HG02970 (cell line): ENCODE results near the gene KLHL25.

Experiments used
- ATAC-seq: cut with Tn5 transposase; IDR thresholded peaks from one replicate; pipeline ENCODE4 v1.9.1; 2021; ENCODE audit warnings: mild to moderate bottlenecking, moderate library complexity, moderate number of reproducible peaks; ENCODE audit not compliant: unreplicated experiment, low FRiP score

The KLHL25 gene

DNA sequence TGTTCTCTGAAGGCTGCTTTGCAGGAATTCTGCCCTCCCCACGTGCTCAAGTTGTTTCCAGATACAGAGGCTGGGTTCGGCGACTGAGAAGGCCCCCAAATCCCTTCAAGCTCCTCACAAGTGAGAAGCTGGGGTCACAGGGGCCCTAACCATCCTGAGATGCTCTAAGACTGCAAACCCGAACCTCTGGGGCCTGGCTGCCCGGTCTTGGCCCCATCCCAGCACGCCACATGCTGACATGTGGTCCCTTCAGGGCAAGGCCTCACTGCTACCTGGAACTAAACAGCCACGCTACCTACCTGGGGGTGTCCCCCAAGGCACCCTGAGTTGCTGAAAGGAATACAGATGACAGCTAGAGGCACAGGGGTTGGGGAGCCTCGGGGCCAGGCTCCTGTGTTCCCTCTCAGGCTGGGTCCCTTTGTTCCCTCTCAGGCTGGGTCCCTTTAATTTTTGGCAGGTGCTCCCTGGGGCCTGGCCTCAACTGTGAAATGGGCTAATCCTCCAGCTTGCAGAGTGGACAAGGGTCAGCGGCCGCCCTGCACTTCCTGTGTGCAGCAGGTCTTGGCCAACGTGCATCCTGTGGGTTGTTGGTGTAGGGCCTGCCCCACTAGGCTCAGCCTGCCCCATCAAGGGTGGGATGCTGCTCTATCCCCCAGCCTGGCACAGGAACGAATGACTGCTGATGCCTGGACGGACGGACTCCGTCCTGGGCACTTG, 32.5 kb downstream of the KLHL25 start:
- no peak for ATAC-seq

DNA sequence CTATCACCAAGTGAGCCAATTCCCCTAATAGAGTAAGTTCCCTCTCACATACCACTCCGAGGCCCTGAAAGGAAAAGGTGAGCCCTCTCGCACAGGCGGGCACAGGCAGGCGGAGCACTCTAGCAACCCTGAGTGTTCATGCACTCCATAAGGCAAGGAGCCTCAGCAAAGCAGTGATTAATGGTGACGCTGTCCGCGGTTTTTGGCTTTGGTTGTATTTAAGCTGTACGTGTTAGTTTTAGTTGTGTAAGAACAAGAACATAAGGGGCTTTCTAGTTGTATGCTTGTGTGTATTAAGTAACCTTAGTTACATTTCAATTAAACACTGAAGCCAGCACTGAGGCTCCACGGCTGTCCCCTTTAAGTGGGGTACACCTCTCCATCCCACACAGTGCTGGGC, 33.1 kb downstream of the KLHL25 start:
- ATAC-seq = no peak

DNA sequence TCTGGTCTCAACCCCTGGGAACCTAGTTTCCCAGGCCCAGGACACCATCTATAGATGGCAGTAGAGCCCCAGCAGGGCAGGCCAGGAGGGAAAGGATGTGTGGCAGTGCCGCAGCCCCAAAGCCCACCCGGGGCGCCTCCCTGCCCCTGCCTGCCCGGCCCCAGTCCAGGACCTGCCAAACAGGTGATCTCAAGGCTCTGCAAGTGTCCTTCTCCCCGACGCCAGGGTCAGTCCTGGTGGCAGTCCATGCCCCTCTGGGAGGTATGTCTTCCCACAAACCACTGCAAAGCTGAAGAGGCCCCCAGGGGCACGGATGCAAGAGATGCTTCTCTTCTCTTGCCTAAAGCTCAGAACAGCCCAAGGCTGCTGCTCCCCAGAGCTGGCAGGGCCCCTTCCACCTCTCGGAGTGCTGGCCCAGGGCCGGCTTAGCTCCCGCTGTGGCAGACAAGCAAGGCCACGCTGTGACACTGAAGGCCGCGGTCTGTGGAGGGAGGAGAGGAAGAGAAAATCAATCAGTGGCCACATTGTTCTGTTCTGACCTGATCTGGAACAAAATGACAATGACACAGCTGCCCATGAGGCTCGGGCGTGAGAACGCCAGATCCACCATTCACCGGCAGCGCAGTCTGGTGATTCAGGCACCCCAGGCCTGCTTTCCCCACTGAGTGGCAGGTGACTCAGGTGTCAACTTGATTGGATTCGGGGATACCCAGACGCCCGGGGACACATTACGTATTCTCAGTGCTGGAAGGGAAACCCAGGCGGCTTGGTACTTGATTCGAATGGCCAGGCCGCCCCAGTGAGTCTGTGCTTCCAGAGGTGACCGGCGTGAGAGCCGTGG, 34.0 kb downstream of the KLHL25 start:
- no peak for ATAC-seq

DNA sequence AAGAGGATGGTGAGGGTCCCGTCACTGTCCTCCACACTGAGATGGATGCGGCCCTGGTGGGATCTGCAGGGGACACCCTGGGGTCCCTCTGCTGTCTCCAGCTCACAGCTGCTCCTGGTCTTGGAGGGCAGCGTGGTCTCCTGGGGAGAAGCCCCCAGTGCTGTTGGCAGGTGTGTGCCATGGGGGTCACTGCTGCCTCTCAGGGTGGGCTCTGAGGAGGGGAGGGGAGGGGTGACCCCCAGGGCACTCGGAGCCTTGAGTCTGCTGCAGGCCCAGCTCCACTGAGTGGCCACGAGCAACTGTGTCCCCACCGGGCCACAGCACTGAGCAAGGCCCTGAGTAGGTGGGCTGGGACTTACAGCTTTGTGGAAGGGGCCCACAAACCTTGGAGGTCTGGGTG, 34.7 kb downstream of the KLHL25 start:
- no peak for ATAC-seq

DNA sequence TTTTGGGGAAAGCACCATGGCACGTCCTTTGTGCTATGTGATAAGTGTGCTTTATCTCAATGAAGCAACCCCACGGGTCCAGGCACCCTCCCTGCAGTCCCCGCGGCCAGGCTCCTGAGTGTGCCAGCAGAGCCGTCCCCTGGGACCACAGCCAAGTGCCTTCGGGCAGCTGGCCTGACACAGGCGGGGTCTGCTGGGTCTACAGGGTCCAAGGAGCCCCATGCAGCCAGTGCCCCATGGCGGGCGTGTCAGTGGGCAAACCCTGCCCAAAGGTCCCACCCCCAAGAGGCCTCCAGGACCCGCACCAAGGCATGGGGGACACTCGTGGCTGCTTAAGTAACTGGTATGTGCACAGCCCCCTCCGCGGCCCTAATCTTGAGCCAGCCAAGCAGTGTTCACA, 35.3 kb downstream of the KLHL25 start:
- no peak for ATAC-seq

DNA sequence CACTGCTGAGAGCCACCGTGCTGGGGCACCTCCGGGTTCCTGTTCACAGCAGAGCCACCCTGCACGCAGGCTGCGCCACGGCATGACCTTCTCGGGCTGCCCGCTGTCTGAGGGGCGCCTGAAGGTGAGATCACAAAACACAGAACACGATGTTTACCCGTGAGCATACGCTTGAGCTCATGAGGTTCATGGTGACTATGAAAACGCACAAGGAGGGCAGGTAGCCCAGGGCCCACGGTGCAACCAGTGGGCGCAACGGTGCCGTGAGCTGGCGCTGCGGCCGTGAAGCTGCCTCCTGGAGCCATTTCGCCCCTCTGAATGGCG, 36.1 kb downstream of the KLHL25 start:
- ATAC-seq = no peak

DNA sequence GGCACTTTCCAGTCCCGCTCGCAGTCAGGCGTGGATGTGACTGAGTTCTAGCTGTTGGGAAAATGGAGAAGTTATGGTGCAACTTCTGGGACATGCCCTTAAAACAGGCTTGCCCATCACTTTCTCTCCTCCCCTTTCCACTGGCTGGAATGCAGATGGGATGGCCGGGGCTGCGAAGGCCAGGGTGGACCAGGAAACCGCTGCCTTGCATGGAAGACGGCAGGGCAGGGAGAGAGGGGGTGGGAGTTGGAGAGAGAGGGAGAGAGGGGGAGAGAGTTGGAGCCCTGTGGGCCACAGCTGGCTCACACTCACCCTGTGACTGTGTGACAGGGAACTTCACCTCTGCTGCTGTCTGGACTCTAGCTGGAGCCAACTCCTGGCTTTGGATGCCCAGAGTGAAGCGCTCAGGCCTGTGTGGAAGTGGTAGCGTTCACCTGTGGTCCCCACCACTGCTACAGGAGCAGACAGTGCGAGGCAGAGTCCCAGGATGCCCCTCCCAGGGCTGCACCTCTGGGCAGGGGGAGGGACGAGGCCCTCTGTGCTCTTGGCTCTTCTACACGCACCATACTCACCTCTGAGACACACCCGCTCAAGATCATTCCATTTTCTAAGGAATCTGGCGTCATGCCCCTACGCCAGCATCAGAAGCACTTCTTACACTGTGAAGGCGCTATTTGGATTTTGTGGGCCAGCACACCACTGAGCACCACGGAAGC, 36.6 kb downstream of the KLHL25 start:
- no peak for ATAC-seq

DNA sequence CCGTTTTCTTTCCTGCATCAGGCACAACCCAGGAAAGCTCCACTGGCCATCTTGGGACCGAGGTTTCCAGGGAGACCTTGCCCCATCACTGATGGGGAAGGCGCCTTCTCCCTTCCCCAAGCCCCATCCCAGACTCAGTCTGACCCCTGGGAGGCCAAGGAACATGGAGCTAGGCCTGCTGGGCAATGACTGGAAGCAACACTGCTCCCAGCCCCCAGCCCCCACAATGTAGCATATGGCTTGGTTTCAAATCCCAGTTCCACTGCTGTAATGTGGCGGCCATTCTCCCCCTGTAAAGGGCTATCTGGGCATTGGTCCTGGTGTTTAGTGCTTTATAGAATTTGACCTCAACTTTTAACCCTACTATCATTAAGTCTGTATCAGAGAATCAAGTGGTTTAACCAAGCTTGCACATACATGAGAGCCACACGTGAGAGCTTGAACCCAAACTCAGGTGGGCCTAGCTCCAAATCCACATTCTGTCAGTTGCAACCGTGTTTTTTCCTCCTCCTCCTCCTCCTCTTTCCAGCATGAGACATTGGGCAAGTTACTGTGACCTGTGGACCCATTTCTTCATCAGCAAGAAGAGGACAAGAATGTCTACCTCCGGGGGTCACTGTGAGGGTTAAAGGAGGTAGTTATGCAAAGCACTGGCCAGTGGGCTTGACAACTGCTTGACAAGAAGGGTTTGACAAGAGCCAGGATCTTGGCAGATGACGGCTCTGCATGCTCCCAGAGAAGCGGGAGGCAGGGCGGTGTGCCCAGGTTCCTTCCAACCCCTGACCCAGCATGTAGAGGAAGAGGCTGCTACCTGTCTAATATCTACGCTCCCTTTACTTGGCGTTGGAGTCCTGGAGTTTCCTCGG, 37.4 kb downstream of the KLHL25 start:
- no peak for ATAC-seq

DNA sequence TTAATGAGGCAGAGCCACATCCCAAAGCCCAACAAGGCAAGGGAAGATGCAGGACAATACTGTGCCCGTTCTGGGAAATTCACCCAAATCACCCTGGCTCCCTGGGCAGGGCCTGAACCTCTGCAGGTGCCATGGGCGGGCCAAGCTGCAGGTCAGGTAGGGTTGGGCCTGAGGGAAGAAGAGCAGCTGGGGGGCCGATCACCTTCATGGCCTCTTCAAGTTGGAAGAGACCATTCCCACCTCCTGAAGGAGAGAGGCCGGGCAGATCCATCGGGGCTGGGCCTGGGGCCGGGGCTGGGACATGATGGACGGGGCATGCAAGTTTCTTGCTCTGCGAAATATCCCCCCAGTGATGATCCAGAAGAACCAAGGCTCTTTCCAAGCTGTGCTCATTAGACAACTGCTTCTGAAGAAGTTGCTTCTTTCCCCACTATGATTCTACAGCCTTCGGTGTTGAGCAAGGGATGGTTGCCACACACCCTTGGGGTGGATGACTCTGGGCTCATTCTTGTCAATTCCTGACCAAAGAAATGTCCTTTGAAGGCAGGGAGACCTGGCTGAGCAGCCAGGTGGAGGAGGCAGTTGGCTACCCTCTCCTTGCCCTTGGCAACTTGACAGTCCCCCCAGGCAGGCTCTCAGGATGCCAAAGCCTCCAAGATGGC, 38.2 kb downstream of the KLHL25 start:
- ATAC-seq = no peak

DNA sequence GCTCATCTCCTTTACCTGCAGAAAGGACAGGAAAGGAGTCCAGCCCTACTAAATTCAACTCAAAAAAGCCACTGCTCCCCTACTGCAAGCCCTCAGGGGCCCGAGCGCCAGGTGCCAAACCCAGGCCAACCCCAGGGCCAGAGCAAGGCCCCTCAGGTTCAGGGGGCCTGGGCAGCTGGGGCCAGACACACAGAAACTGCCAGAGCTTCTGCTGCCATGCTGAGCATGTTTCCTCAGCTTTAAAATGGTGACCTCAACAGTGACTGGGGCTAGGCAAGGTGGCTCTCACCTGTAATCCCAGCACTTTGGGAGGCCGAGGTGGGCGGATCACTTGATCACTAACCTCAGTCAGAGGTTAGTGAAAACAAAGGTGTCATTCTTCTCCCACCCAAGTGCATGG, 38.8 kb downstream of the KLHL25 start:
- no peak for ATAC-seq

DNA sequence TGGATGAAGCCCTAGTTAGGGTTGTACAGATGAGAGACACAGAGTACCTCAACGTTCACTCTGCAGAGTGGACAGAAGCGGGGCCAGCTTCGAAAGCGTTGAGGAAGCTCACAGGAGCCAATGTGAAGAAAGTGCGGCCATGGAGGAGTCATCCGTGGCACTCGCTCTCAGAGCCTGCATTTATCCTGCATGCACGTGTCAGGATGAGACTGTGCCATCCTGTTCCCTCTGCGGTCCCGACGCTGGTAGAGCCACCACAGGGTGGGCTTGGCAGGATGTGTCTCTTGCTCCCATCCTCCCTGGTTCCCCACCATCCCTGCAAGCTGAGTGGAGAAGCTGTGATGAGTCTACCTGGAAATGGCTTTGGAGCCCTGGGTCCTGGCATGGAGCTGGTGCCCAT, 39.3 kb downstream of the KLHL25 start:
- ATAC-seq = no peak

DNA sequence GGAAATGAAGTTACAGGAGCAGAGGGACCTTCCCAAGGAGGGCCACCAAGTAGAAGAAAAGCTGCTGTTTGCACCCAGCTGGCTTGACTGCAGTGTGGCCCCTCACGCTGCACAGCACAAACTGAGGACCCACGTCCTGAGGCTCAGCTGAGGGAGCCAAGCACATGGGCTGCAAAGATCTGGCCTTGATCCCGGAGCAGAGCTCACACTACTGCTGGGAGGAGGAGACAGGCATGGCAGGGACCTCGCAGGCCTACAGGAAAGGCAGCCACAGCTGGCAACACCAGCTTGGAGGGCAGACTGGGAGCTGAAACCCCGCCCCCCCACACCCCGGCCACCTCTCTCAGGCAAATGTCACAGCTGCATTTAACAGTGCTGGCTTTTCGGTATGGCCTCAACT, 39.7 kb downstream of the KLHL25 start:
- no peak for ATAC-seq

DNA sequence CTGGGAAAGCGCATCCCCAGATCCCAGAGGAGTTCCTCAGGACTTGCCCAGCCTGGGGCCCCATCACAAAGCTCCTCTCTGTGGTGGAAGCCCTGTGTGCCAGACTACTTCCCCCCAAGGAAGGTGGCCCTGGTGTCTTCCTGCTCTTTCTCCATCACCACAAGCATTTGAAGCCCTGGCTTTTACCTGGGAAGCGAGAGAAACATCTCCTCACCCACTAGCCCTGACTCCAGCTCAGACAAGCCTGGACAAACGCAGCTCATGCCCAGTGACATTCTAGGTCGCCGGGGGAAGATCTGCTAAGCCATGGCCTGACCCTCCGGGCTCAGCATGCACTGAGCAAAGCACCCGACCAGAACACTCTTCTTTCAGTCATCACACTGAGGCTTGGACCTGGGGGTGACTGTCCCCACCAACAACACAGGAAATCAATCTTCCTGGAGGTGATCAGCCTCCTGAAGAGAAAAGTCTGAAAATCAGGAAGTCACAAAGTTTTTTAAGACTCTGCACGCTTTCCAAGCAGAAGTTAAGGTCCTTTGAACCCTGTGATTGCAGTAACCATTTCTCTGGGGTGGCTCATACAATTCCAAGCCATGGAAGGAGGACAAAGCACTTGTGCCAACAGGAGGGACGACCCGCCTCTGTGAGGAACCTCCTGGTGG, 40.8 kb downstream of the KLHL25 start:
- ATAC-seq = no peak

DNA sequence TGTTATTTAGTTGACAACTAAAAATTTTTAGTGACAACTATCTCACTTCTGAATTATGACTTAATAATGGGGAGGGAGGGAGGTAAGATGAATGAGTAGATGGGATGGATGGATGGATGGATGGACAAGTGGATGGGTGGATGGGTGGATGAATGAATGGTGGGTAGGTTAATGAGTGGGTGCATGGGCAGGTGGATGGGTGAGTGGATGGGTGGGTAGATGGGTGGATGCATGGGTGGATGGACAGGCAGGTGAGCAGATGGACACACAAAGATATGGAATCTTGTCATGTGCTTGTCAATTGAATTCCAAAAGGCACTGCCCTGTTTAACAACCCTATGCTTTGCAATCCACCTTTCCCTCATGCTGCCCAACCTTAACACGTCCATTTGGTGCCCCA, 41.5 kb downstream of the KLHL25 start:
- no peak for ATAC-seq

DNA sequence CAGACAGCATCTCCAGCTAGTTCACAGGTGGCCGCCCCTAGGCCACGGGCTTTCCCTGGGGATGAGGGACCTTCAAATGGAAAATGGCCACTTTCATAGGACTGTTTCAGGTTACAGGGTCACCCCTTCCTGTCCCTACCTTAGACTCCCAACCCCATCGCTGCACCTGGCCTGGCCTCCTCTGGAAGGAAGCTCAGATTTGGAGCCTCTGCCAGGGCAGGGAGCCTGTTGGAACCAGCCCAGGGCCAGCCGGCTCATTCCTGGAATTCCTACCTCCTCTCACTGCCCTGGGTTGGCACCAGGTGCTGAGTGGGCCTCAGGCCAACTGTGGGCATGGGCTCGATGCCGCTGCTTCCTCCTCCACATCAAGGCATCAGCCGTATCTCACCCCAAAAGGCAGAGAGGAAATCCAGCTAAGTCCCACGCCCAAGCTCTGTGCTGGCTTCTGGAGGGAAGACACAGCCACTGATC, 42.2 kb downstream of the KLHL25 start:
- no peak for ATAC-seq

DNA sequence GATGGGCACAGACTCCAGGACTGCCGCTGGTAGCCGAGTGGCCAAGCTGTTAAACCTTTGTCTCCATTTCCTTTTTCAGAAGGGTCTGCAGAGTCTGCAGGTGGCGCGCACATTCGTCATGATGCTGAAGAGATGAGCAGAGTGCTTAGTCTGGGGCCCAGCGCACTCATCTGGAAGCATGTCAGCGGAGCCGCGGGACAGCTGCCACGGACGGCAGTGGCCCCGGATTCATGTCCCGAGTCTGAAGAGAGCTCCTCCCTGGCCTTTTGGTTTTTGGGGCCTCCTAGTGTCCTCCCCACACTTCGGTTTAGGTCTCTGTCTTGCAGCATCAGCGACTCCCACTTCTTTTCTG, 42.6 kb downstream of the KLHL25 start:
- ATAC-seq = no peak

DNA sequence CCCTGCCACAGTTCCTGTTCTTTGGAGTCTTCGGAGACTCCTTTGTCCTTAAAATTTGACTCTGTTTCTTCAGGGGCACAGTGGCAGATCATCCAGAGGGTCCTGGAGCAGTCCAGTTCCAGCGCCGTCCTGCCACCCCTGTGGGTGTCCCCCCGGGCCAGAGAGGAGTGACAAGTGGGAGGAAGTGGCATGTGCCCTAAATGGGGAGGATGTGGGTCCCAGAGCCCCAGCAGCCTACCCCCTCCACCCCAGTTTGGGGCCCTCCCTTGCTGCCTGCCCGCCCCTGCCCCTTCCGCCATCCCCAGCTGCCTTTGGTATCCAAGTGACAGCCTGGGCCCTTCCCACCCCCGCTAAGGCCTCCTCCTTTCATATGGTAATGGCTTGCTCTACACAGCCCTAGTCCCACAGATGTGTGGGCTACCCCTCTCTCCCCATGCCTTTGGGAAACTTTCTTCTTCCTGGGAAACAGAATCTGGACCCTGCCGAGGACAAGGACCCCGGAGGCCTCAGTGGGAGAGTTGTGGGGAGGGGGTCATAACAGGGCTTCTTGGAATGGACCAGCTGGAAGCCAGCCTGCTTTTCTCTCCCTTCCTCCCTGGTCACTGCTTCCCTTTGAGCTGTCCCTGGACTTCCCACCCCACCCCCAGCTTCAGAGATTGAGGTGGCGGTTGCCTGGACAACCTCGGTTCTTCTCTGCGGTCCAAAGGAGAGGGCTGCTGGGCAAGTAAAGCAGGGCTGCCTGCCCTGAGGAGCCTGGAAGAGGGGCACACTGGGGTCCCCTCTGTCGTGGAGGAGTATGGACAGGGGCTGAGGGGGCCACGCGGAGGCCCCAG, 43.2 kb downstream of the KLHL25 start:
- no peak for ATAC-seq
